ENCODE data around the gene HOXD11.

Gene HOXD11

DNA sequence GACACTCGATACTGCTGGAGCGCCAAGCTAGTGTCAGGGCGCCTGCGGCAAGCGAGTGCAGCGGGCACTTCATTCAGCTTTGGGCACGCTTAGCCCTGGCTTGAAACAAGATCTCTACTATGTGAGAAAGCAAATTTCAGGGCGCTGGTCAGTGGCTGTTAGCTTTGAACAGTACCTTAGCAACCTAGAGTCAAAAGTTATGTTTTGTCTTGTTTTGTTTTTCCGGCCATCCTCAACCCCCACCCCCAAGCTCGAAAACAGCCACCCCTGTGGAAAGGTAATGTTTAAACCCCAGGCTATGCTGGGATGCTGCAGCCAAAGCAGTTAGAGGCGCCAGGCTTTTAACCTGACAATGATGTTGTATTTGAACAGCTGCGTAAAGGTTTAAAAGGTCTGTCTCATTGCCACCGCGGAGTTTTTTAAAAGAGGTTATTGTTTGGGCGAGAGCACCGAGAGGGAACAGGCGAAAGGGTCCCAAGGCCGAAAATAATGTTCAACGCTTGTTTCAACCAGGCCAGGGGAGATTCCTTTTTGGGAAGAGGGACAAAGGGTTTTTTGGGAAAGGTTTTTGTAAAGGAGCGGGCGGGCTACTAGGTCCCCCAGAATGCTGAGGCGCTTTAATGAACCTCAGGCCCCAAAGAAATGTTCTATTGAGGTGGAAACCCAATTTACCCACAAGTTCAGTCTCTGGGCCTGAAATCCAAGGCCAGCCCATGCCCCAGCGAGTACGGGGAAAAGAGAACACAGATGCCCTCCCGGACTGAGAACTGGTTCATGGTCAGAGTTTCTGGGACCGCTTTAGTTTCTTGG is 7.2 kb downstream of the HOXD11 start:
- Mint-ChIP-seq H3K27me3 (ENCODE audit: low read depth) (peaks cover 95% of the 10 kb centered on the region), H3K9me3 (peaks cover 6% of the 10 kb centered on the region), H3K27ac (no peak overlapping the region), H3K4me3 (no peak overlapping the region), H3K4me1 (ENCODE audit: low read depth) (peaks cover 8% of the 10 kb centered on the region), H3K36me3 (ENCODE audit: low read depth) (peaks cover 2% of the 10 kb centered on the region)

DNA sequence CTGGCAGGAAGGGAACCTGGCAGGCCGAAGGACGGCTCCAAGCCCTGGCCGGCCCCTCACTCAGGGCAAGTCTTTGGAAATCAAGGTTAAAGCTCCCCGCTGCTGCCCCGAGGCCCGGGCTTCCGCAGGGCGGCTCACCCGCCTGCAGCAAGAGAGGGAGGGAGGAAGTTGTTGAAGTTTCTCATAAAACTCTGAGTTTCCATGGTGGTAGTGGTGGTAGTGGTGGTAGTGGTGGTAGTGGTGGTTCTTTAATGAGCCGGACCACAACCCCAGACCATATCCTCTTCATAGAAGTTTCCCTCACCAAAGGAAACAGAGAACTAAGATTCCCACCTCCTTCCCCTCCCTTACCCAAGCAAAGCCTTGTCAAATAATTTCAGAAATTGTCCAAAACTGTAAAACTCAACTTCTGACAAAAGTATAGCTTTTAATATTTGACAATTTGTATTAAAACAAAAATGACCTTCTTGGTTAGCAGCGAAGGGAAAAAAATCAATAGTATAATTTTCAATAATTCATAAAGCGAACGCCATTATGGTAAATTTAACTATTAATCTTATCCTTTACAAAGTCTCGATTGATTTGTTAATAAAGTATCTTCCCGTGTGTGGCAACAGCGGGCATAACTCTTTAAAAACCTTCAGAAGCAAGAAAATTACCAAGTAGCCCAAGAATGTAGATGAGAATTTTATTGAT is 8.0 kb downstream of the HOXD11 start:
- H3K4me3 Mint-ChIP-seq: no peak overlapping the region
- peaks cover 9% of the 10 kb centered on the region for H3K4me1 Mint-ChIP-seq (ENCODE audit: low read depth)
- H3K9me3 Mint-ChIP-seq: peaks cover 3% of the 10 kb centered on the region
- H3K27ac Mint-ChIP-seq: no peak overlapping the region
- H3K27me3 Mint-ChIP-seq (ENCODE audit: low read depth): peaks cover 95% of the 10 kb centered on the region
- H3K36me3 Mint-ChIP-seq (ENCODE audit: low read depth): peaks cover 2% of the 10 kb centered on the region

- H3K9me3 Mint-ChIP-seq: peaks cover 3% of the 10 kb centered on the region
- H3K27me3 Mint-ChIP-seq (ENCODE audit: low read depth): peaks cover 95% of the 10 kb centered on the region
- peaks cover 2% of the 10 kb centered on the region for H3K36me3 Mint-ChIP-seq (ENCODE audit: low read depth)
- no peak within 1 kb of the TSS for H3K27ac Mint-ChIP-seq
- H3K4me3 Mint-ChIP-seq: no peak within 1 kb of the TSS
- peaks cover 9% of the 10 kb centered on the region for H3K4me1 Mint-ChIP-seq (ENCODE audit: low read depth)
Observed at GRCh38 chr2:176115883-176116813, 9.1 kb downstream of the HOXD11 start, which contains the start of gene HOXD10. TSS of gene HOXD10 (plus strand) at chr2:176116778. CDS start at chr2:176116834, 56 bp downstream.

DNA sequence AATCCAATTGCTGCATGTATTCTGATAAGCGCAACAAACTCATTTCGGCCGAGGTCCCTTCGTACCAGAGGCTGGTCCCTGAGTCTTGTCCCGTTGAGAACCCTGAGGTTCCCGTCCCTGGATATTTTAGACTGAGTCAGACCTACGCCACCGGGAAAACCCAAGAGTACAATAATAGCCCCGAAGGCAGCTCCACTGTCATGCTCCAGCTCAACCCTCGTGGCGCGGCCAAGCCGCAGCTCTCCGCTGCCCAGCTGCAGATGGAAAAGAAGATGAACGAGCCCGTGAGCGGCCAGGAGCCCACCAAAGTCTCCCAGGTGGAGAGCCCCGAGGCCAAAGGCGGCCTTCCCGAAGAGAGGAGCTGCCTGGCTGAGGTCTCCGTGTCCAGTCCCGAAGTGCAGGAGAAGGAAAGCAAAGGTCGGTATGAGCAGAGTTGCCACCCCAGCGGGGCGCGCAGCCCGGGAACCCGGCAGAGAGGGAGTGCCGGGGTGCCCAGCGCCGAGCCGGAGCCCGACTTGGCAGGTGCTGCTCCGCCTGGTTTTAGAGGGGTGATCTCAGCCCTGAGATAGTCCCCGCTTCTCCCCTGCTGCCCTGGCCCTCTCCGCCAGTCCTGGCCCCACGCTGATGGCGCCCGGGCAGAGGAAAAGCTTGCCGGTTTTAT is 10.2 kb downstream of the HOXD11 start:
- Mint-ChIP-seq H3K36me3 (ENCODE audit: low read depth) (peaks cover 2% of the 10 kb centered on the region), H3K4me1 (ENCODE audit: low read depth) (peaks cover 9% of the 10 kb centered on the region), H3K9me3 (peaks cover 3% of the 10 kb centered on the region), H3K27ac (no peak overlapping the region), H3K4me3 (no peak overlapping the region), H3K27me3 (ENCODE audit: low read depth) (peaks cover 88% of the 10 kb centered on the region)

DNA sequence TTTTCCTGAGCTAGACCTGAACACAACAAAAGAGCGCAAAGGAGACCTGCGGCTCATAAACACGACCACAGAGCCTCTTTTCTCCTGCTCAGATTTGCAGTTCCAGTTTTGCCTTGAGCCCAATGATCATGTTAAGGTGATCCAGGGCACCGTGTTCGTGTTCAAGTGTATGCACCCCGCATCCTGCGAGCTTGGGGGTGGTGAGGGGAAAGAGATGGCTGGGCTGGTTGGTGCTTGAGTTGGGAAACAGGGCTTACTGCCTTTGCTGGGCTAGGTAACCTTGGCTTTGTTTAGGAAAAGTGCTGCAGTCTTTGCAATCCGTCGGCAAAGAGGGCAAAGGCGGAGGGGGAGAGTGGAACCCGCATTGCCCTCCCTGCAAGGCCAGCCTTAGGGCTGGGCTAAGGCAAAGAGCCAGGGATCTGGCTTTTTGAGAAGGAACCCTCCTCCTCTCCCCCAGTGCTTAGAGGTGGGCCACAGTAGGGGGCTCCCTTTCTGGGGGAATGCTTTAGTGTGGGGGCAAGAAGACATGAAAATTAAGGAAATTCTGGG is 10.8 kb downstream of the HOXD11 start:
- H3K36me3 Mint-ChIP-seq (ENCODE audit: low read depth): peaks cover 2% of the 10 kb centered on the region
- H3K27ac Mint-ChIP-seq: no peak overlapping the region
- peaks cover 3% of the 10 kb centered on the region for H3K9me3 Mint-ChIP-seq
- H3K4me1 Mint-ChIP-seq (ENCODE audit: low read depth): peaks cover 9% of the 10 kb centered on the region
- H3K4me3 Mint-ChIP-seq: no peak overlapping the region
- peaks cover 85% of the 10 kb centered on the region for H3K27me3 Mint-ChIP-seq (ENCODE audit: low read depth)

DNA sequence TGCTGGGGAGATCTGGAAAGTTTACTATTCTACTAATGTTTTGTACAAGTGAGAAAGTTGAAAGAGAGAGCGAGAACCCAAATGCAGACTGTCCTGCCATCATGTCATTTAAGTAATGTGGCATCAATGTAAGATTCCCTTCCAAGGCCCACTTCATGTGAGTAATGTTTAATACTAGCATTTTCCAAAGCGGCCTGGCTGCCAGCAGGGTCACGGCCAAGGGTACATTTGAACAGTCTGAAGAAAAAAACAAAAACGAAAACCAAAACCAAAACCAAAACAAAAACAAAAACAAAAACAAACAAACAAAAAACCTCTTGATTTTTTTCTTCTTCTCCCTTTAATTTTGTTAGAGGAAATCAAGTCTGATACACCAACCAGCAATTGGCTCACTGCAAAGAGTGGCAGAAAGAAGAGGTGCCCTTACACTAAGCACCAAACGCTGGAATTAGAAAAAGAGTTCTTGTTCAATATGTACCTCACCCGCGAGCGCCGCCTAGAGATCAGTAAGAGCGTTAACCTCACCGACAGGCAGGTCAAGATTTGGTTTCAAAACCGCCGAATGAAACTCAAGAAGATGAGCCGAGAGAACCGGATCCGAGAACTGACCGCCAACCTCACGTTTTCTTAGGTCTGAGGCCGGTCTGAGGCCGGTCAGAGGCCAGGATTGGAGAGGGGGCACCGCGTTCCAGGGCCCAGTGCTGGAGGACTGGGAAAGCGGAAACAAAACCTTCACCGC is 11.7 kb downstream of the HOXD11 start:
- Mint-ChIP-seq H3K27ac (peak overlapping the region; percentile 46), H3K4me3 (peak overlapping the region; percentile 56), H3K36me3 (ENCODE audit: low read depth) (peaks cover 2% of the 10 kb centered on the region), H3K4me1 (ENCODE audit: low read depth) (peaks cover 9% of the 10 kb centered on the region), H3K9me3 (peaks cover 3% of the 10 kb centered on the region), H3K27me3 (ENCODE audit: low read depth) (peaks cover 84% of the 10 kb centered on the region)

GRCh38 chr2:176120364-176121189 is 13.5 kb downstream of the HOXD11 start:
- Mint-ChIP-seq H3K27ac (no peak overlapping the region), H3K36me3 (ENCODE audit: low read depth) (peaks cover 2% of the 10 kb centered on the region), H3K4me3 (no peak overlapping the region), H3K27me3 (ENCODE audit: low read depth) (peaks cover 86% of the 10 kb centered on the region), H3K4me1 (ENCODE audit: low read depth) (peaks cover 9% of the 10 kb centered on the region), H3K9me3 (peaks cover 3% of the 10 kb centered on the region)

GRCh38 chr2:176121190-176122051 is 14.3 kb downstream of the HOXD11 start:
- Mint-ChIP-seq H3K27me3 (ENCODE audit: low read depth) (peaks cover 88% of the 10 kb centered on the region), H3K4me1 (ENCODE audit: low read depth) (peaks cover 9% of the 10 kb centered on the region), H3K36me3 (ENCODE audit: low read depth) (peaks cover 2% of the 10 kb centered on the region), H3K4me3 (no peak overlapping the region), H3K27ac (no peak overlapping the region), H3K9me3 (peaks cover 3% of the 10 kb centered on the region)

- peaks cover 2% of the 10 kb centered on the region for H3K36me3 Mint-ChIP-seq (ENCODE audit: low read depth)
- peaks cover 3% of the 10 kb centered on the region for H3K9me3 Mint-ChIP-seq
- H3K27ac Mint-ChIP-seq: peak overlapping the region; percentile 49
- peaks cover 88% of the 10 kb centered on the region for H3K27me3 Mint-ChIP-seq (ENCODE audit: low read depth)
- no peak overlapping the region for H3K4me3 Mint-ChIP-seq
- peaks cover 9% of the 10 kb centered on the region for H3K4me1 Mint-ChIP-seq (ENCODE audit: low read depth)
Observed at GRCh38 chr2:176122052-176122682, 15.1 kb downstream of the HOXD11 start.

DNA sequence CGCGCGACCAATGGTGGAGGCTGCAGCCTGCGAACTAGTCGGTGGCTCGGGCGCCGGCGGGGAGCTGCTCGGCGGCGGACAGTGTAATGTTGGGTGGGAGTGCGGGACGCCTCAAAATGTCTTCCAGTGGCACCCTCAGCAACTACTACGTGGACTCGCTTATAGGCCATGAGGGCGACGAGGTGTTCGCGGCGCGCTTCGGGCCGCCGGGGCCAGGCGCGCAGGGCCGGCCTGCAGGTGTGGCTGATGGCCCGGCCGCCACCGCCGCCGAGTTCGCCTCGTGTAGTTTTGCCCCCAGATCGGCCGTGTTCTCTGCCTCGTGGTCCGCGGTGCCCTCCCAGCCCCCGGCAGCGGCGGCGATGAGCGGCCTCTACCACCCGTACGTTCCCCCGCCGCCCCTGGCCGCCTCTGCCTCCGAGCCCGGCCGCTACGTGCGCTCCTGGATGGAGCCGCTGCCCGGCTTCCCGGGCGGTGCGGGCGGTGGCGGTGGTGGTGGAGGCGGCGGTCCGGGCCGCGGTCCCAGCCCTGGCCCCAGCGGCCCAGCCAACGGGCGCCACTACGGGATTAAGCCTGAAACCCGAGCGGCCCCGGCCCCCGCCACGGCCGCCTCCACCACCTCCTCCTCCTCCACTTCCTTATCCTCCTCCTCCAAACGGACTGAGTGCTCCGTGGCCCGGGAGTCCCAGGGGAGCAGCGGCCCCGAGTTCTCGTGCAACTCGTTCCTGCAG is 15.8 kb downstream of the HOXD11 start, which contains the start of gene HOXD9:
TSS of gene HOXD9 (plus strand) at position 37 of the 728 bp plus-strand sequence. CDS start at position 87, 50 bp downstream.
- H3K36me3 Mint-ChIP-seq (ENCODE audit: low read depth): peaks cover 2% of the 10 kb centered on the region
- peaks cover 3% of the 10 kb centered on the region for H3K9me3 Mint-ChIP-seq
- peaks cover 9% of the 10 kb centered on the region for H3K4me1 Mint-ChIP-seq (ENCODE audit: low read depth)
- no peak within 1 kb of the TSS for H3K4me3 Mint-ChIP-seq
- peaks cover 89% of the 10 kb centered on the region for H3K27me3 Mint-ChIP-seq (ENCODE audit: low read depth)
- peak within 1 kb of the TSS; percentile 49 for H3K27ac Mint-ChIP-seq

Measured in T-helper 1 cell treated with Interleukin-12 subunit alpha and Interleukin-12 subunit beta and Interleukin-4 antibody, amounts not matched to agents 30 μg/mL and 1 μg/mL, for 36 hours (primary cell).